Measurements from ENCODE around the gene AGXT2.

Gene AGXT2, protein sequence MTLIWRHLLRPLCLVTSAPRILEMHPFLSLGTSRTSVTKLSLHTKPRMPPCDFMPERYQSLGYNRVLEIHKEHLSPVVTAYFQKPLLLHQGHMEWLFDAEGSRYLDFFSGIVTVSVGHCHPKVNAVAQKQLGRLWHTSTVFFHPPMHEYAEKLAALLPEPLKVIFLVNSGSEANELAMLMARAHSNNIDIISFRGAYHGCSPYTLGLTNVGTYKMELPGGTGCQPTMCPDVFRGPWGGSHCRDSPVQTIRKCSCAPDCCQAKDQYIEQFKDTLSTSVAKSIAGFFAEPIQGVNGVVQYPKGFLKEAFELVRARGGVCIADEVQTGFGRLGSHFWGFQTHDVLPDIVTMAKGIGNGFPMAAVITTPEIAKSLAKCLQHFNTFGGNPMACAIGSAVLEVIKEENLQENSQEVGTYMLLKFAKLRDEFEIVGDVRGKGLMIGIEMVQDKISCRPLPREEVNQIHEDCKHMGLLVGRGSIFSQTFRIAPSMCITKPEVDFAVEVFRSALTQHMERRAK

DNA sequence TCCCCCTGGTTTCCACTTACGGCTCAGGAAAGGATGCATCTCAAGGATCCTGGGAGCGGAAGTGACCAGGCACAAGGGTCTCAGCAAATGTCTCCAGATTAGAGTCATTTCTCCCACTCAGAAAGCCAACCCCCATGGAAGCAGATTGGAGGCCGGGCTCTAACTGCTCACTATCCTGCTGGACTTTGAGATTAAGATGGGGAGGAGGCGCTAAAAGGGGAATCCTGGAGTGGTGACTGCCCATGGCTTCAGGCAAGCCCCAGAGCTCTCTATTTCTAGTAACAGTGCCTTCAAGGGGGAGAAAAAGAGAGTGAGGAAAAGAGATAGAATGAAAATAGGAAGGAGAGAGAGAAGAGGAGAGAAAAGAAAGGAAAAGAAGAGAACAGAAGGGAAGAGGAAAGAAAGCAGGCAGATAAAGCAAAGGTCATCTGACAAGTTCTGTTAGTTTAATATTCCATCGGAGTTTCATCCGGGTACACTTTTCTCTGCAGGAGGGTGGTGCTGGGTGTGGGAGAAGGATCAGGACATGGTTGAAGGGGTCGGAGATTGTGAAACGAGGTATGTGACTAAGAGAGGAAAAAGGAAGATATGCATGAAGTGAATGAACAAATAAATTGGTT lies at the start of gene AGXT2:
Gene AGXT2, minus strand, starts transcription at position 165 of the 620 bp plus-strand sequence. Its CDS starts 57 bp downstream, at position 108.
- H3K9me3 ChIP-seq (ENCODE audit: control insufficient read depth in 1 of 2, low read length in 2 of 2) = no peaks in the 10 kb centered on the region
- no peaks in the 10 kb centered on the region for H3K36me3 ChIP-seq (ENCODE audit: control insufficient read depth in 1 of 2, insufficient read depth in 2 of 2, low read length in 2 of 2)
- no peaks in the 10 kb centered on the region for H3K27me3 ChIP-seq (ENCODE audit: control insufficient read depth in 1 of 2, insufficient read depth in 2 of 2, low read length in 2 of 2)
- H3K4me3 ChIP-seq (ENCODE audit: low read depth in 1 of 2, low read length in 2 of 2) = peak within 1 kb of the TSS; percentile 31 to 34
- peaks cover 12 to 16% of the 10 kb centered on the region in 2 donors for H3K4me1 ChIP-seq (ENCODE audit: control insufficient read depth in 1 of 2, insufficient read depth in 2 of 2, low read length in 2 of 2)
- H3K27ac ChIP-seq (ENCODE audit: low read depth, low read length) = no peak within 1 kb of the TSS
- no peak within 1 kb of the TSS for H3K9ac ChIP-seq (ENCODE audit: low read depth in 1 of 2, low read length in 2 of 2)

DNA sequence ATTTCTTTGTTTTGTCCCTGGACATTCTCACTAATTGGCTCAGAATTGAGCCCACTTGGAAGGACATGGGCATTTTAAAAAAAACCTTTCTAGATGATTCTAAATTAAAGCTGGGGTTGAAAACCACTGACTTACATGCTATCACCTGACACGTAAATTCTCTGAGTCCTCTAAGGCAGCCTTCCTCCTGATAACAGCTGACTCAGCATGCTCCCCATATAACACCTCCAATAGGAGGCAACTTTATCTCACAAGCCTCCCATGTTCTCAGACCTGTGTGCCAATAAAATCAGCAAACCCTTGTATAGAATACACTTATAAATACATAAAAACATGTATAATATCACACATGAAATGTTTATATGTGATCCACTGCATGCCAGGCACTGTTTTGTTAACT lies 49.2 kb upstream of the AGXT2 start:
- no peaks in the 10 kb centered on the region for H3K9me3 ChIP-seq (ENCODE audit: control insufficient read depth in 1 of 2, low read length in 2 of 2)
- no peak overlapping the region for H3K4me3 ChIP-seq (ENCODE audit: low read depth in 1 of 2, low read length in 2 of 2)
- no peaks in the 10 kb centered on the region for H3K36me3 ChIP-seq (ENCODE audit: control insufficient read depth in 1 of 2, insufficient read depth in 2 of 2, low read length in 2 of 2)
- no peaks in the 10 kb centered on the region for H3K27me3 ChIP-seq (ENCODE audit: control insufficient read depth in 1 of 2, insufficient read depth in 2 of 2, low read length in 2 of 2)
- no peak overlapping the region for H3K9ac ChIP-seq (ENCODE audit: low read depth in 1 of 2, low read length in 2 of 2)
- H3K4me1 ChIP-seq (ENCODE audit: control insufficient read depth in 1 of 2, insufficient read depth in 2 of 2, low read length in 2 of 2) = no peaks in the 10 kb centered on the region
- no peak overlapping the region for H3K27ac ChIP-seq (ENCODE audit: low read depth, low read length)

DNA sequence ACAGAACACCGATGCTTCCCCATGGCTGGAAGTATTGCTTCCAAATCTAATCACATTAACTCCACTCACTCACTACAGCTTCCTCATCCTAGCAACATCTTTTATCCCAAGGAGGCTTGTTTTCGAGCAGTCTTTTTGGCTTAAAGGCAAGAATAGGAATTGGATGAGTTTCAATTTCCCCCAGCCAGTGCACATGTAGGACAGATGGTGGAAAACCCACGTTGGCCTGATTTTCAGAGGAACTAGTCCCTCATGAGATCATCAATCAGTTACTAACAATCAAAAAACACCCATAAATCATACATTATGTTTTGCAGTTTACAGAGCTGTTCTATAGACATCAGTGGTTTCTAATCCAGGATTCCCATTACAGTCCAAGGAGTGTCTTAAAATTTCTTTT lies 48.5 kb upstream of the AGXT2 start:
- no peak overlapping the region for H3K27ac ChIP-seq (ENCODE audit: low read depth, low read length)
- H3K9ac ChIP-seq (ENCODE audit: low read depth in 1 of 2, low read length in 2 of 2) = no peak overlapping the region
- no peaks in the 10 kb centered on the region for H3K4me1 ChIP-seq (ENCODE audit: control insufficient read depth in 1 of 2, insufficient read depth in 2 of 2, low read length in 2 of 2)
- no peaks in the 10 kb centered on the region for H3K27me3 ChIP-seq (ENCODE audit: control insufficient read depth in 1 of 2, insufficient read depth in 2 of 2, low read length in 2 of 2)
- no peaks in the 10 kb centered on the region for H3K36me3 ChIP-seq (ENCODE audit: control insufficient read depth in 1 of 2, insufficient read depth in 2 of 2, low read length in 2 of 2)
- no peaks in the 10 kb centered on the region for H3K9me3 ChIP-seq (ENCODE audit: control insufficient read depth in 1 of 2, low read length in 2 of 2)
- H3K4me3 ChIP-seq (ENCODE audit: low read depth in 1 of 2, low read length in 2 of 2) = no peak overlapping the region

DNA sequence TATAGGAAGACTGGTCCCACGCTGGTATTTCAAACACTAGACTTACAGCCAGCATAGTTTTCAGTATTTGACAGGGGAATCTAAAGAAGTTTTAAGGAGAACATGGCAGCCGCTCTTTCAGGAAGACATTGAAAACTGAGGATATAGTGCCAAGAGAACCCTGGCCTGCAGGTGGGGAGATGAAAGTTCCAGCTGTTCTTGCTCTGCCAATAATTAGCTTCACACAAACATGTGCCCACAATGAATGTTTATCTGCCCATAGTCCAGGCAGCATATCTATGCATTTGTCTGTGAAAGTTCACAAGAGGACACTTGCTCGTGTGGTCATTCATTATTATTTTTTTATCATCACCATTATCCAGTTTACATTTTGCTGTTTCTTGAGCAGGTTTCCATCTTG lies 47.6 kb upstream of the AGXT2 start:
- H3K9ac ChIP-seq (ENCODE audit: low read depth in 1 of 2, low read length in 2 of 2) = no peak overlapping the region
- H3K27me3 ChIP-seq (ENCODE audit: control insufficient read depth in 1 of 2, insufficient read depth in 2 of 2, low read length in 2 of 2) = no peaks in the 10 kb centered on the region
- H3K4me1 ChIP-seq (ENCODE audit: control insufficient read depth in 1 of 2, insufficient read depth in 2 of 2, low read length in 2 of 2) = no peaks in the 10 kb centered on the region
- no peak overlapping the region for H3K27ac ChIP-seq (ENCODE audit: low read depth, low read length)
- H3K36me3 ChIP-seq (ENCODE audit: control insufficient read depth in 1 of 2, insufficient read depth in 2 of 2, low read length in 2 of 2) = no peaks in the 10 kb centered on the region
- no peaks in the 10 kb centered on the region for H3K9me3 ChIP-seq (ENCODE audit: control insufficient read depth in 1 of 2, low read length in 2 of 2)
- H3K4me3 ChIP-seq (ENCODE audit: low read depth in 1 of 2, low read length in 2 of 2) = no peak overlapping the region

DNA sequence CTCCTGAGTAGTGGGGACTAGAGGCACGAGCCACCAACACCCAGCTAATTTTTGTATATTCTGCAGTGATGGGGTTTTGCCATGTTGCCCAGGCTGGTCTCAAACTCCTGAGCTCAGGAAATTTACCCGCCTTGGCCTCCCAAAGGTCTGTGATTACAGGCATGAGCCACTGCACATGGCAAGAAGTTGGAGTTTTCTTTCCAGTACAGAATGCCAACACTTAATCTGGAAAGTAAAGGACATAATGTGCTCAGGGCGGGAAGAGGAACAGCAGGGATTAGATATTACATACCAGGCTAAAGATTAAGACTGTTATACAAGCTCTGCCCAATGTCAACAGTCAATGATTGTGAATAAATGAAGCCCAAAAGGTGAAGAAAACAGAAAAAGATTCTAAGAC lies 47.2 kb upstream of the AGXT2 start:
- Histone ChIP-seq H3K36me3 (ENCODE audit: control insufficient read depth in 1 of 2, insufficient read depth in 2 of 2, low read length in 2 of 2) (no peaks in the 10 kb centered on the region), H3K9me3 (ENCODE audit: control insufficient read depth in 1 of 2, low read length in 2 of 2) (no peaks in the 10 kb centered on the region), H3K4me1 (ENCODE audit: control insufficient read depth in 1 of 2, insufficient read depth in 2 of 2, low read length in 2 of 2) (no peaks in the 10 kb centered on the region), H3K4me3 (ENCODE audit: low read depth in 1 of 2, low read length in 2 of 2) (no peak overlapping the region), H3K9ac (ENCODE audit: low read depth in 1 of 2, low read length in 2 of 2) (no peak overlapping the region), H3K27me3 (ENCODE audit: control insufficient read depth in 1 of 2, insufficient read depth in 2 of 2, low read length in 2 of 2) (no peaks in the 10 kb centered on the region), H3K27ac (ENCODE audit: low read depth, low read length) (no peak overlapping the region)

DNA sequence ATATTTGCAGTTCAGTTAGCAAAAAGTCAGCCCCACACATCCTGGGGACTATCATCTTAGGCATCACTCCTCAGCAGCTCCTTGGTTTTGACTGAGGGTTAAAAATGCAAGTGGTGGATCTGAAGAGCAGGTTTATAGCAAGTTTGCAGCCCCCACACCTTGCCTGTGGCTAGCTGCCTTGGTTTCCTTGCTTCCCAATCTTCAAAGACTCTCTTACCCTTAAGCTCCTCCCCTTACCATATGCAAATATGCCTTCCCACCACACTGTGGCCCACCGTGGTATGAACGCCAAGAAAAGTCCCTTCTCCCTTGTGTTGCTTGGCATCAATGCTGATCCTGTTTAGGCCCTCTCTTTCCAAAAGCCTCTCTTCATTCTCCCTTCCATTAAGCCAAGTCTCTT lies 45.0 kb upstream of the AGXT2 start:
- H3K9me3 ChIP-seq (ENCODE audit: control insufficient read depth in 1 of 2, low read length in 2 of 2) = no peaks in the 10 kb centered on the region
- H3K27me3 ChIP-seq (ENCODE audit: control insufficient read depth in 1 of 2, insufficient read depth in 2 of 2, low read length in 2 of 2) = no peaks in the 10 kb centered on the region
- no peaks in the 10 kb centered on the region for H3K4me1 ChIP-seq (ENCODE audit: control insufficient read depth in 1 of 2, insufficient read depth in 2 of 2, low read length in 2 of 2)
- H3K36me3 ChIP-seq (ENCODE audit: control insufficient read depth in 1 of 2, insufficient read depth in 2 of 2, low read length in 2 of 2) = no peaks in the 10 kb centered on the region
- H3K4me3 ChIP-seq (ENCODE audit: low read depth in 1 of 2, low read length in 2 of 2) = no peak overlapping the region
- H3K27ac ChIP-seq (ENCODE audit: low read depth, low read length) = no peak overlapping the region
- no peak overlapping the region for H3K9ac ChIP-seq (ENCODE audit: low read depth in 1 of 2, low read length in 2 of 2)

DNA sequence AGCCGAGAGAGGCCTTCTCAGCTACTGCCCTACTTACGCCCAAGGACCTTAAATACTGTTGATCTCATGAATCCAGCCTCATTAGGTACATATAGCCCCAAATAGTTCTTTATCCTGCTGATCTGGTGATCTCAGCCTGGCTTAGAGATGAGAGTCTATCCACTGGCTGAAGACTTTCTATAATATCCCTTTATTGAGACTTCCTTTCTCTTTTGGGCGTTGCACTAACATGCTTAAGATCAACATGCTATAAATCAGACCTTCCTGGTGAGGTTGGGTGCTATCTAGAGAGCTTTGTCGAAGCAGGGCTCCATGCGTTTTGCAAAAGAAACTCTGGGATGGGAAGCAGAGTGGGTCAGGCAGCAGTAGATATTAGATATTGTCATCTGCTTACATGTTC lies 44.0 kb upstream of the AGXT2 start:
- H3K4me1 ChIP-seq (ENCODE audit: control insufficient read depth in 1 of 2, insufficient read depth in 2 of 2, low read length in 2 of 2) = no peaks in the 10 kb centered on the region
- H3K9ac ChIP-seq (ENCODE audit: low read depth in 1 of 2, low read length in 2 of 2) = no peak overlapping the region
- H3K4me3 ChIP-seq (ENCODE audit: low read depth in 1 of 2, low read length in 2 of 2) = no peak overlapping the region
- no peaks in the 10 kb centered on the region for H3K9me3 ChIP-seq (ENCODE audit: control insufficient read depth in 1 of 2, low read length in 2 of 2)
- no peaks in the 10 kb centered on the region for H3K36me3 ChIP-seq (ENCODE audit: control insufficient read depth in 1 of 2, insufficient read depth in 2 of 2, low read length in 2 of 2)
- H3K27ac ChIP-seq (ENCODE audit: low read depth, low read length) = no peak overlapping the region
- H3K27me3 ChIP-seq (ENCODE audit: control insufficient read depth in 1 of 2, insufficient read depth in 2 of 2, low read length in 2 of 2) = no peaks in the 10 kb centered on the region

DNA sequence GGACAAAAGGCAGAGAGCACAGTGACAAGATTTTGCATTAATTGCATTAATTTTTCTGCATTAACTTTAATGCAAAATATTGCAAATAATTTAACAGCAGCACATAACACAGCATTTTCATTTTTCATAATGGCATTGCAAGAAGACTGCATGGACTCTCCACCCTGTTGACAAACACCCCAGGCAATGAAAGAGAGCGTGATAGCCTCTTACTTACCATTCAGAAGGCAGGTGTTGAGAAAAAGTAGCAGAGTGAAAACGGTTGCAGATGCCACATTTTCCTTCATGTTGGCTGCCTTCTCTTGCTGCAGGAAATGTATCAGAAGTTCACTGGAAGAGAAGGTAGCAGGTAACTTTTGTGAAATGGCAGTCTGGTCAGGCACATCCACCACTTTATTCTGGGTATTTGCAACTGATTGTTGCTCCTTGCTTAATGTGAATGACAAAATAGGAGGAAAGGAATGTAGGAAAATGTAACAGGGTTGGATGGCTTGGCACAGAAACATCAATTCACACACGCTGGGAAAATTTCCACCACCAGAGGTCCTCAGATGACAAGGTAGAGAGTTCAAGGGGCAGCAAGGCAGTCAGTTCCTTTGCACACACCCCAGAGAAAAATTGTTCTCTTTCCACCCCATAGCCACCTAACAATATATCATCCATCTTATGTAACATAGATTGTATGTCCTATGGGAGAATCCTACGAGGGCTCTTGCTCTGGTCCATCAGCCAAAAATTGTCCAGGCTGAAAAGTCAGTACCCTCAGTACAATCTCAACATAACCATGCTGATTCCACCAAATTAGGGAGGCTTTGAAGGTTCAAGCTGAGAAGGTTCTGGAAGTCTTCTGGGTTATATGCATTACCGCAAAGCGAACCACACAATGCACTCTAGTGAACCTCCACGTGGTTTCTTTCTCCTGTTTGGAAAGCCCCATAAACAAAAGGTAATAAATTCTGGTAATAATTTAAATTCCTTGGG lies 41.9 kb upstream of the AGXT2 start:
- Histone ChIP-seq H3K9me3 (ENCODE audit: control insufficient read depth in 1 of 2, low read length in 2 of 2) (no peaks in the 10 kb centered on the region), H3K27ac (ENCODE audit: low read depth, low read length) (no peak overlapping the region), H3K4me1 (ENCODE audit: control insufficient read depth in 1 of 2, insufficient read depth in 2 of 2, low read length in 2 of 2) (no peaks in the 10 kb centered on the region), H3K4me3 (ENCODE audit: low read depth in 1 of 2, low read length in 2 of 2) (no peak overlapping the region), H3K9ac (ENCODE audit: low read depth in 1 of 2, low read length in 2 of 2) (no peak overlapping the region), H3K36me3 (ENCODE audit: control insufficient read depth in 1 of 2, insufficient read depth in 2 of 2, low read length in 2 of 2) (peaks cover 0 to 4% of the 10 kb centered on the region in 2 donors), H3K27me3 (ENCODE audit: control insufficient read depth in 1 of 2, insufficient read depth in 2 of 2, low read length in 2 of 2) (no peaks in the 10 kb centered on the region)

DNA sequence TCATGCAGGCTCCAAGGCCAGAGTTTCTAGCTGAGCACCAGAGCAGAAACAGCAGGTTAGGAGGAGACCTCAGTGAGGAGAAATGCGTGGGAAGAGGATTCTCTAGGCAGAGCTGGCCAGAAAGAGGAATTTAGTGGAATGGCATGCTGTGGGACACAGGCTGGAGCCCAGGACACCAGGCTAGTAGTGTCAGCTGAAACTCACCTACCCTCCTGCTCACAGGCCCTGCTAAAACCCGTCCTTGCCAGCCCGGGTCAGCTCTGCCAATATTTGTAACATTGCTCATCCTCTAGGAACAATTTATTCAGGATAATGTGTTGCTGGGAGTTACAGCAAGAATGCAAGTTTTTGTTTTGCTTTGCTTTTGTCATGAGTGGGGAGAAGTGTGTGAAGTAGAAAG lies 40.2 kb upstream of the AGXT2 start:
- Histone ChIP-seq H3K36me3 (ENCODE audit: control insufficient read depth in 1 of 2, insufficient read depth in 2 of 2, low read length in 2 of 2) (peaks cover 0 to 8% of the 10 kb centered on the region in 2 donors), H3K27me3 (ENCODE audit: control insufficient read depth in 1 of 2, insufficient read depth in 2 of 2, low read length in 2 of 2) (no peaks in the 10 kb centered on the region), H3K4me1 (ENCODE audit: control insufficient read depth in 1 of 2, insufficient read depth in 2 of 2, low read length in 2 of 2) (no peaks in the 10 kb centered on the region), H3K9me3 (ENCODE audit: control insufficient read depth in 1 of 2, low read length in 2 of 2) (no peaks in the 10 kb centered on the region), H3K9ac (ENCODE audit: low read depth in 1 of 2, low read length in 2 of 2) (no peak overlapping the region), H3K4me3 (ENCODE audit: low read depth in 1 of 2, low read length in 2 of 2) (no peak overlapping the region), H3K27ac (ENCODE audit: low read depth, low read length) (no peak overlapping the region)

Measured in duodenal mucosa (tissue), 2 donors.